Endothelial cell of umbilical vein (primary cell): Measurements from ENCODE around the gene ZNF816. TPM values are rescaled to one million over a fixed set of nuclear protein-coding genes. Genes with fewer than 3 reads are reported as not detected.

Experiments used
- BruUV-seq: library from RNA; stranded (reverse); fragments of 400-500 nt; replicated peaks from 2 replicates; lab custom pipeline; 2021; lab: Mats Ljungman, UMichigan
- CTCF ChIA-PET: fragments of 300-600, 350-600 bp; sonication (Branson Sonifier 250); formaldehyde crosslinking; loops from one replicate; lab custom pipeline; 2021; ENCODE audit warnings: antibody characterized with exemption, inconsistent platforms; lab: Charles Lee
- POLR2A ChIA-PET: fragments of 300-600, 350-600 bp; sonication (Branson Sonifier 250); formaldehyde crosslinking; loops from one replicate; lab custom pipeline; 2021; ENCODE audit warnings: antibody characterized with exemption, inconsistent platforms; lab: Charles Lee
- DNase-seq: peaks from one replicate; pipeline ENCODE4 v3.0.0-alpha.2; 2011; ENCODE audit warnings: low read depth, low spot score
- FAIRE-seq: peaks from 2 replicates; lab custom pipeline; 2011; peaks lifted over from hg19 to GRCh38; lab: Jason Lieb, UNC
- H2AFZ ChIP-seq: 2 replicates; pipeline ENCODE4 v1.6.0; 2012; ENCODE audit warnings: low read depth, low read length, control low read depth, inconsistent platforms
- H3K27ac ChIP-seq: 2 replicates; pipeline ENCODE4 v1.5.1; 2011; ENCODE audit warnings: low read depth, mild to moderate bottlenecking, control low read depth, low read length, moderate library complexity; ENCODE audit not compliant: insufficient read depth
- H3K27me3 ChIP-seq, 2 experiments: 2 replicates each; pipeline versions ENCODE4 v1.6.0 to v1.6.1; 2011; ENCODE audit warnings: low read length in 2 of 2, mixed read lengths in 1 of 2; ENCODE audit not compliant: control insufficient read depth in 2 of 2, insufficient read depth in 2 of 2
- H3K36me3 ChIP-seq, 2 experiments: 2 replicates in 1 of 2; 3 replicates in 1 of 2; pipeline ENCODE4 v1.5.1; 2011; ENCODE audit warnings: low read length in 2 of 2, mild to moderate bottlenecking in 1 of 2, moderate library complexity in 1 of 2; ENCODE audit not compliant: control insufficient read depth in 2 of 2, insufficient read depth in 2 of 2; ENCODE audit errors: extremely low read depth in 1 of 2
- H3K4me1 ChIP-seq: 3 replicates; pipeline ENCODE4 v1.5.1; 2011; ENCODE audit warnings: mild to moderate bottlenecking, low read length; ENCODE audit not compliant: control insufficient read depth, insufficient read depth; ENCODE audit errors: extremely low read depth
- H3K4me2 ChIP-seq: 2 replicates; pipeline ENCODE4 v1.6.1; 2011; ENCODE audit warnings: low read length, control low read depth, mixed read lengths; ENCODE audit not compliant: insufficient read depth
- H3K4me3 ChIP-seq, 3 experiments: fragments of 200-600 bp in 1 of 3; sonication (generic), shearing (Covaris generic) in 1 of 3; replicated peaks in 1 of 3; 2 replicates each; pipeline ENCODE4 v1.5.1; 2011 to 2016; ENCODE audit warnings: control low read depth in 3 of 3, low read length in 3 of 3, mild to moderate bottlenecking in 2 of 3, inconsistent platforms in 1 of 3, low read depth in 1 of 3, moderate library complexity in 1 of 3; ENCODE audit not compliant: insufficient read depth in 1 of 3
- H3K79me2 ChIP-seq: 2 replicates; pipeline ENCODE4 v1.6.0; 2012; ENCODE audit warnings: low read length, inconsistent platforms; ENCODE audit not compliant: control insufficient read depth, insufficient read depth
- H3K9ac ChIP-seq: replicated peaks from 2 replicates; pipeline ENCODE3; 2011; ENCODE audit warnings: low read length, control low read depth; ENCODE audit not compliant: insufficient read depth; ENCODE audit errors: extremely low read depth
- H3K9me1 ChIP-seq: replicated peaks from 3 replicates; pipeline ENCODE4 v1.6.0; 2011; ENCODE audit warnings: mild to moderate bottlenecking, low read length; ENCODE audit not compliant: control insufficient read depth, insufficient read depth; ENCODE audit errors: extremely low read depth
- H3K9me3 ChIP-seq: replicated peaks from 2 replicates; pipeline ENCODE4 v1.5.1; 2012; ENCODE audit warnings: low read length, inconsistent platforms; ENCODE audit not compliant: control insufficient read depth, insufficient read depth
- H4K20me1 ChIP-seq: replicated peaks from 2 replicates; pipeline ENCODE3; 2011; ENCODE audit warnings: mild to moderate bottlenecking, low read length; ENCODE audit not compliant: control insufficient read depth, insufficient read depth; ENCODE audit errors: extremely low read depth
- CTCF ChIP-seq, 2 donors: IDR thresholded peaks; 1 replicate in 1 of 2; 2 replicates in 1 of 2; pipeline ENCODE4 v1.5.1; 2011; ENCODE audit warnings: low read length in 2 of 2, mild to moderate bottlenecking in 2 of 2, moderate library complexity in 2 of 2, control low read depth in 1 of 2, inconsistent platforms in 1 of 2, low read depth in 1 of 2; ENCODE audit not compliant: insufficient read depth in 1 of 2; ENCODE audit errors: extremely low read depth in 1 of 2
- EZH2 ChIP-seq: IDR thresholded peaks from 2 replicates; pipeline ENCODE4 v1.6.1; 2012; ENCODE audit warnings: borderline replicate concordance, low read depth, mild to moderate bottlenecking, moderate library complexity, low read length, inconsistent platforms; ENCODE audit not compliant: severe bottlenecking
- FOS ChIP-seq: IDR thresholded peaks from 2 replicates; pipeline ENCODE4 v1.6.1; 2011; ENCODE audit warnings: mild to moderate bottlenecking, low read length, moderate library complexity, borderline replicate concordance; ENCODE audit not compliant: insufficient read depth
- GATA2 ChIP-seq: IDR thresholded peaks from 2 replicates; pipeline ENCODE4 v1.7.0; 2011; ENCODE audit warnings: low read depth, mild to moderate bottlenecking, moderate library complexity, mixed read lengths, low read length; ENCODE audit not compliant: insufficient read length, insufficient read depth
- MYC ChIP-seq: IDR thresholded peaks from one replicate; pipeline ENCODE4 v1.6.1; 2011; ENCODE audit warnings: mild to moderate bottlenecking, low read depth, low read length
- POLR2A ChIP-seq: IDR thresholded peaks from 2 replicates; pipeline ENCODE4 v1.6.1; 2012; ENCODE audit warnings: low read depth, mild to moderate bottlenecking, control low read depth, low read length
- POLR2AphosphoS5 ChIP-seq: IDR thresholded peaks from 2 replicates; pipeline ENCODE4 v1.6.1; 2012; ENCODE audit warnings: low read depth, mild to moderate bottlenecking, control low read depth, low read length, moderate library complexity; ENCODE audit not compliant: insufficient read depth
- dilution Hi-C: fragments of 300-500 bp; cut with MboI; formaldehyde crosslinking; loops from one replicate; pipeline ENCODE4 v1.15.0; 2019; ENCODE audit warnings: low sequenced_read_pairs; ENCODE audit not compliant: extremely low pct_ligation_motif_present
- intact Hi-C: fragments of 100-400 bp; cut with micrococcal nuclease; formaldehyde crosslinking; loops from one replicate; pipeline ENCODE4 v1.10.0; 2022
- polyA plus RNA-seq, 4 experiments: library from polyadenylated mRNA; depleted of rRNA in 3 of 4; stranded (reverse) in 3 of 4; unstranded in 1 of 4; fragments of >200 nt; gene quantifications; 2 replicates each; pipeline versions ENCODE4 v1.2.1 to v1.2.3, GENCODE V29; 2011 to 2012; ENCODE audit warnings: missing spikeins in 1 of 4
- total RNA-seq: library from RNA; stranded (reverse); gene quantifications from 2 replicates; pipeline ENCODE4 v1.2.3, GENCODE V29; 2021
- TF ChIP-seq, protein P1 (sequence below): IDR thresholded peaks from 2 replicates; pipeline ENCODE4 v1.6.1; 2011; ENCODE audit not compliant: insufficient read depth, insufficient read length

The ZNF816 gene
- total and polyA plus RNA-seq, 2 donors (not counting 3 experiments of a cell fraction or from before 2014, with no cell fraction given), result 1.8 to 4.9 TPM

DNA sequence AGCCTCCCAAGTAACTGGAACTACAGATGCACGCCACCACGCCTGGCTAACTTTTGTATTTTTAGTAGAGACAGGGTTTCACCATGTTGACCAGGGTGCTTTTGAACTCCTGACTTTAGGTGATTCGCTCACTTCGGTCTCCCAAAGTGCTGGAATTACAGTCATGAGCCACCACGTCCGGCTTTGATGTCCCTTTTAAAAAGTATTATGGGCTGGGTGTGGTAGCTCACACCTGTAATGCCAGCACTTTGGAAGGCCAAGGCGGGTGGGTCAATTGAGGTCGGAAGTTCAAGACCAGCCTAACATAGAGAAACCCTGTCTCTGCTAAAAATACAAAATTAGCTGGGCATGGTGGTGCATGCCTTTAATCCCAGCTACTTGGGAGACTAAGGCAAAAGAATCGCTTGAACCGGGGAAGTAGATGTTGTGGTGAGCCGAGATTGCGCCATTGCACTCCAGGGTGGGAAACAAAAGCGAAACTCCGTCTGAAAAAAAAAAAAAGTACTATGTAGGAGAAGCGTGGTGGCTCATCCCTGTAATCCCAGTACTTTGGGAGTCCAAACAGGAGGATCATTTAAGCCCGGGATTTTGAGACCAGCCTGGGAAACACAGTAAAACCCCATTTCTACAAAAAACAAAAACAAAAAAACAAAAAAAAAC is 28.2 kb upstream of the ZNF816 start:
- TSS peak; percentile 9 for BruUV-seq
- Histone ChIP-seq H3K4me2 (peak overlapping the region; percentile 57), H3K9me1 (no peaks in the 10 kb centered on the region), H3K79me2 (peaks cover 7% of the 10 kb centered on the region), H3K4me3 (peak overlapping the region in 1 of 3 experiments; percentile 38), H3K27ac (peak overlapping the region; percentile 81), H3K9me3 (no peaks in the 10 kb centered on the region), H2AFZ (no peak overlapping the region), H3K36me3 (peaks cover 7 to 17% of the 10 kb centered on the region in 2 experiments), H3K27me3 (no peaks in the 10 kb centered on the region), H4K20me1 (no peaks in the 10 kb centered on the region), H3K9ac (peak overlapping the region; percentile 58), H3K4me1 (peaks cover 20% of the 10 kb centered on the region)
- POLR2A ChIA-PET, result no interaction called here
- CTCF ChIA-PET, result no interaction called here
- intact Hi-C loops (loop anchor here (1.0 to 5.0 kb wide), 4 partner anchors 49 to 464 kb away; partner anchors contain the start of gene ZNF808), dilution Hi-C loops (no loop called here)
- DNase-seq (no peak), FAIRE-seq (no peak)
- TF ChIP-seq POLR2AphosphoS5 (no peak), CTCF (IDR thresholded peaks at IDR 0.05; ENCODE audit: extremely low read depth in 1 of 2, insufficient read depth in 1 of 2, low read depth in 1 of 2, low read length in 2 of 2) (no peak)

GRCh38 chr19:52988506-52988905 is 25.8 kb upstream of the ZNF816 start:
- H3K27me3 ChIP-seq, result no peaks in the 10 kb centered on the region
- intact Hi-C loops, result no loop called here
- peaks cover 7% of the 10 kb centered on the region for H3K79me2 ChIP-seq
- ChIA-PET CTCF (interaction anchor here (1.4 to 1.6 kb wide), 2 partner anchors 12 to 26 kb away, joined by 3 read pairs; partner anchors contain the start of gene ZNF816), POLR2A (no interaction called here)
- H3K27ac ChIP-seq, result no peak overlapping the region
- H2AFZ ChIP-seq, result no peak overlapping the region
- no peaks in the 10 kb centered on the region for H4K20me1 ChIP-seq
- dilution Hi-C loops, result no loop called here
- no peak for FAIRE-seq
- H3K4me2 ChIP-seq, result no peak overlapping the region
- DNase-seq, result no peak
- BruUV-seq, result no TSS peak
- H3K9me1 ChIP-seq, result no peaks in the 10 kb centered on the region
- H3K4me1 ChIP-seq, result peaks cover 16% of the 10 kb centered on the region
- no peak for TF ChIP-seq POLR2A
- no peak for TF ChIP-seq GATA2
- TF ChIP-seq MYC, result no peak
- no peak for TF ChIP-seq EZH2
- TF ChIP-seq, protein P1, sequence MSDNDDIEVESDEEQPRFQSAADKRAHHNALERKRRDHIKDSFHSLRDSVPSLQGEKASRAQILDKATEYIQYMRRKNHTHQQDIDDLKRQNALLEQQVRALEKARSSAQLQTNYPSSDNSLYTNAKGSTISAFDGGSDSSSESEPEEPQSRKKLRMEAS, result no peak
- TF ChIP-seq POLR2AphosphoS5, result no peak
- no peak for TF ChIP-seq FOS
- no peak for TF ChIP-seq CTCF (IDR thresholded peaks at IDR 0.05; ENCODE audit: extremely low read depth in 1 of 2, insufficient read depth in 1 of 2, low read depth in 1 of 2, low read length in 2 of 2)
- peaks cover 12 to 28% of the 10 kb centered on the region in 2 experiments for H3K36me3 ChIP-seq
- no peak overlapping the region for H3K9ac ChIP-seq
- no peaks in the 10 kb centered on the region for H3K9me3 ChIP-seq
- H3K4me3 ChIP-seq, result no peak overlapping the region
